ENCODE results near the gene GOLIM4. TPM values are rescaled to one million over a fixed set of nuclear protein-coding genes. Genes with fewer than 3 reads are reported as not detected.

The GOLIM4 gene
- total RNA-seq, 1 experiment from 2014 or later: 30.0 TPM

- DNase-seq (ENCODE audit: low spot score) (no peak), ATAC-seq (no peak)
- ChIA-PET POLR2A (no interaction called here), CTCF (interaction anchor here (2.1 kb wide), 1 partner anchor 12 kb away, joined by 7 read pairs; no protein-coding TSS in a partner anchor)
- Mint-ChIP-seq H3K4me1 (peaks cover 14% of the 10 kb centered on the region), H3K27ac (no peak overlapping the region), H3K36me3 (peaks cover 53% of the 10 kb centered on the region), H3K4me3 (no peak overlapping the region), H3K9me3 (no peaks in the 10 kb centered on the region), H3K27me3 (ENCODE audit: low read depth) (no peaks in the 10 kb centered on the region)
- TF ChIP-seq FOXJ3 (CRISPR knock-in tag; IDR thresholded peaks at IDR 0.05; ENCODE audit: borderline replicate concordance) (no peak), HMGXB4 (CRISPR knock-in tag; IDR thresholded peaks at IDR 0.05) (no peak), TP53 (CRISPR knock-in tag; IDR thresholded peaks at IDR 0.05) (no peak), ZNF138 (CRISPR knock-in tag; conservative IDR thresholded peaks at IDR 0.05) (no peak), ARID4B (CRISPR knock-in tag; IDR thresholded peaks at IDR 0.05; ENCODE audit: borderline replicate concordance) (no peak), ELF4 (CRISPR knock-in tag; IDR thresholded peaks at IDR 0.05; ENCODE audit: low read depth) (no peak), SOX15 (CRISPR knock-in tag; IDR thresholded peaks at IDR 0.05) (no peak), E2F4 (CRISPR knock-in tag; IDR thresholded peaks at IDR 0.05; ENCODE audit: borderline replicate concordance, low read depth) (no peak), ZBTB21 (CRISPR knock-in tag; IDR thresholded peaks at IDR 0.05; ENCODE audit: borderline replicate concordance) (no peak), USF2 (CRISPR knock-in tag; IDR thresholded peaks at IDR 0.05) (no peak), JUN (CRISPR knock-in tag; IDR thresholded peaks at IDR 0.05) (no peak)
- TF ChIP-seq, protein P1, sequence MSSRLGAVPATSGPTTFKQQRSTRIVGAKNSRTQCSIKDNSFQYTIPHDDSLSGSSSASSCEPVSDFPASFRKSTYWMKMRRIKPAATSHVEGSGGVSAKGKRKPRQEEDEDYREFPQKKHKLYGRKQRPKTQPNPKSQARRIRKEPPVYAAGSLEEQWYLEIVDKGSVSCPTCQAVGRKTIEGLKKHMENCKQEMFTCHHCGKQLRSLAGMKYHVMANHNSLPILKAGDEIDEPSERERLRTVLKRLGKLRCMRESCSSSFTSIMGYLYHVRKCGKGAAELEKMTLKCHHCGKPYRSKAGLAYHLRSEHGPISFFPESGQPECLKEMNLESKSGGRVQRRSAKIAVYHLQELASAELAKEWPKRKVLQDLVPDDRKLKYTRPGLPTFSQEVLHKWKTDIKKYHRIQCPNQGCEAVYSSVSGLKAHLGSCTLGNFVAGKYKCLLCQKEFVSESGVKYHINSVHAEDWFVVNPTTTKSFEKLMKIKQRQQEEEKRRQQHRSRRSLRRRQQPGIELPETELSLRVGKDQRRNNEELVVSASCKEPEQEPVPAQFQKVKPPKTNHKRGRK (CRISPR knock-in tag; IDR thresholded peaks at IDR 0.05; ENCODE audit: borderline replicate concordance): no peak
These were observed 67.6 kb downstream of the GOLIM4 start for GRCh38 chr3:168028086-168028485.

DNA sequence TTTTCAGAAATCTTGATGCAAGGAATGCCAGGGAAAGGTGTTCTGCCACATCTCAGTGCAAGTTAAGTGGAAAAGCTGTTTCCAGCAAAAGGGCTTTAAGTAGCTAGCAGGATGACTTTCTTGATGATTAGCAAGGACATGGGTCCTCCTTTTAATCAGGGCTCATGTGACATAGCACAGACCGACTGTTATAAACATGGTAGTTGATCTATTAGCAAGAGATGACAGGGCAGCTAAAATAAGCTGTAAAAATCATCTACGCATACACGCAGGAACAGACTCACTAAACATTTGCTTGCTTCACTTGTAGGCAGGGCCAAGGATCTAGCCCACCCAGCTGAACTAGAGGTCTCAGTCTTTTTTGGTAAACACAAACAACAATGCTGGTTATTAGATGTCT is 69.0 kb downstream of the GOLIM4 start:
- no peaks in the 10 kb centered on the region for H3K9me3 Mint-ChIP-seq
- DNase-seq (ENCODE audit: low spot score) (no peak), ATAC-seq (no peak)
- peaks cover 56% of the 10 kb centered on the region for H3K36me3 Mint-ChIP-seq
- H3K27ac Mint-ChIP-seq: no peak overlapping the region
- CTCF ChIA-PET: interaction anchor here (0.7 kb wide), 1 partner anchor 14 kb away, joined by 3 read pairs; no protein-coding TSS in a partner anchor
- peaks cover 14% of the 10 kb centered on the region for H3K4me1 Mint-ChIP-seq
- POLR2A ChIA-PET: no interaction called here
- no peak overlapping the region for H3K4me3 Mint-ChIP-seq
- no peaks in the 10 kb centered on the region for H3K27me3 Mint-ChIP-seq (ENCODE audit: low read depth)
- no peak for TF ChIP-seq NFE2L1 (CRISPR knock-in tag; IDR thresholded peaks at IDR 0.05)
- no peak for TF ChIP-seq E2F4 (CRISPR knock-in tag; IDR thresholded peaks at IDR 0.05; ENCODE audit: borderline replicate concordance, low read depth)
- no peak for TF ChIP-seq ATF3 (CRISPR knock-in tag; conservative IDR thresholded peaks at IDR 0.05)
- TF ChIP-seq NR3C1 (CRISPR knock-in tag; conservative IDR thresholded peaks at IDR 0.05; ENCODE audit: low read depth): no peak
- TF ChIP-seq ZBTB21 (CRISPR knock-in tag; IDR thresholded peaks at IDR 0.05; ENCODE audit: borderline replicate concordance): no peak
- TF ChIP-seq MXD4 (CRISPR knock-in tag; IDR thresholded peaks at IDR 0.05; ENCODE audit: borderline replicate concordance): no peak
- TF ChIP-seq, protein P1 (CRISPR knock-in tag; IDR thresholded peaks at IDR 0.05; ENCODE audit: borderline replicate concordance): no peak
- TF ChIP-seq, protein P2, sequence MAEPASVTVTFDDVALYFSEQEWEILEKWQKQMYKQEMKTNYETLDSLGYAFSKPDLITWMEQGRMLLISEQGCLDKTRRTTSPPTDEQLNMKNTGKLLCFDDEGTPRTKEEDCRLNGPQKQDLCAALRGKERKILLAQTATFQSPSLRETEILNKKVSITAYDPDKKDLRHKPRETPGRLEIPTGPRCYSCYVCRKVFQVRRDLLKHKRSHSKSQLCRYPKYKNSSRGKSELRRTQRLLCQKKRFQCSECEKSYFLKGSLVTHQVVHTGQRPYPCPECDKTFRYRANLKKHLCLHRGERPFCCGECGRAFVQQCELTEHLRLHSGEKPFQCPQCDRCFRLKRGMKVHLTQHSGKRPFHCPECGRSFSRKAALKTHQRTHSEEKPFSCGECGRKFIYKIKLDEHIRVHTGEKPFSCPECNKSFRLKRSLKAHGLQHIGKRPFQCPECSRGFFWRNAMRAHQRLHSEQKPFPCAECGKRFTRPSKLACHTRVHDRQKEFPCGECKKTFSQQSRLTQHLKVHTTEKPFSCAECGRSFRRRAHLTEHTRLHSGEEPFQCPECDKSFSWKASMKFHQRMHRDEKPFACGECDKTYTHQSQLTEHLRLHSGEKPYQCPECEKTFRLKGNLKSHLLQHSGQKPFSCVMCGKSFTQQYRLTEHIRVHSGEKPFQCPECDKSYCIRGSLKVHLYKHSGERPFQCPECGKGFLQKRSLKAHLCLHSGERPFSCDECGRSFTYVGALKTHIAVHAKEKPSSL (CRISPR knock-in tag; conservative IDR thresholded peaks at IDR 0.05): no peak

All from WTC11 (cell line).